Gastroesophageal sphincter (tissue), 4 donors: ENCODE measurements around the gene GIGYF1. TPM values are rescaled to one million over a fixed set of nuclear protein-coding genes. Genes with fewer than 3 reads are reported as not detected.

Experiments
- ATAC-seq: fragments of 150-250 bp; one replicate; pipeline ENCODE4 v1.9.1; 2016; ENCODE audit warnings: mild to moderate bottlenecking, moderate library complexity
- H3K27ac ChIP-seq, 4 donors: fragments of 200-600 bp; sonication (generic) in 3 of 4; 1 replicate in 3 of 4; 2 replicates in 1 of 4; pipeline ENCODE4 v1.5.1; 2016 to 2019
- H3K27me3 ChIP-seq: fragments of 200-600 bp; sonication (generic); one replicate; pipeline ENCODE4 v1.5.1; 2019
- H3K36me3 ChIP-seq, 2 donors: fragments of 200-600 bp; sonication (generic); one replicate each; pipeline ENCODE4 v1.5.1; 2019; ENCODE audit warnings: control low read depth in 1 of 2
- H3K4me1 ChIP-seq, 3 donors: fragments of 200-600 bp; sonication (generic); 1 replicate in 2 of 3; 2 replicates in 1 of 3; pipeline ENCODE4 v1.5.1; 2016 to 2019; ENCODE audit warnings: control low read depth in 2 of 3
- H3K4me3 ChIP-seq, 2 donors: fragments of 200-600 bp; sonication (generic); one replicate each; pipeline ENCODE4 v1.5.1; 2019; ENCODE audit warnings: mild to moderate bottlenecking in 1 of 2, moderate library complexity in 1 of 2
- H3K9me3 ChIP-seq, 3 donors: fragments of 200-600 bp; sonication (generic); one replicate each; pipeline ENCODE4 v1.5.1; 2017 to 2019; ENCODE audit warnings: control low read depth in 2 of 3
- CTCF ChIP-seq, 4 experiments: fragments of 200-600 bp in 2 of 4; fragments of 450-650 bp in 2 of 4; sonication (generic) in 1 of 4; IDR thresholded peaks; one replicate each; pipeline ENCODE4 v1.5.1; 2017 to 2019; ENCODE audit warnings: antibody characterized with exemption in 4 of 4, mild to moderate bottlenecking in 2 of 4, moderate library complexity in 2 of 4
- EP300 ChIP-seq: sonication (generic); formaldehyde crosslinking; IDR thresholded peaks from one replicate; pipeline ENCODE4 v1.6.1; 2017; ENCODE audit warnings: antibody characterized with exemption, mild to moderate bottlenecking
- POLR2A ChIP-seq, 2 donors: fragments of 450-650 bp; IDR thresholded peaks; one replicate each; pipeline ENCODE4 v1.6.1; 2017; ENCODE audit warnings: antibody characterized with exemption in 2 of 2, mild to moderate bottlenecking in 2 of 2, moderate library complexity in 1 of 2
- POLR2AphosphoS5 ChIP-seq: sonication (generic); formaldehyde crosslinking; IDR thresholded peaks from one replicate; pipeline ENCODE4 v1.6.1; 2017; ENCODE audit warnings: antibody characterized with exemption
- WGBS, 2 donors: methylation state at CpG; one replicate each; pipeline ENCODE4 v1.1.5; 2018; ENCODE audit warnings: low coverage in 1 of 2; 5-methylcytosine and 5-hydroxymethylcytosine counted together
- total RNA-seq, 4 donors: library from RNA; depleted of rRNA; stranded (reverse); fragments of >200 nt; gene quantifications; one replicate each; pipeline ENCODE4 v1.1.0, GENCODE V29; 2016

Gene GIGYF1
- total RNA-seq, 4 donors from 2014 or later = 20.4 to 43.3 (median 31.0) TPM

- H3K27me3 ChIP-seq = no peaks in the 10 kb centered on the region
- H3K27ac ChIP-seq = no peak overlapping the region
- no peak overlapping the region for H3K4me3 ChIP-seq
- H3K9me3 ChIP-seq = no peaks in the 10 kb centered on the region
- 76% methylated on average over 3 of the region's 18 CpGs; no CpG with 5 or more reads in 1 of the 2 donors for WGBS, 2 donors
- H3K36me3 ChIP-seq = peaks cover 0 to 97% of the 10 kb centered on the region in 2 donors
- TF ChIP-seq POLR2A (IDR thresholded peaks at IDR 0.05) = no peak
- TF ChIP-seq EP300 = no peak
- no peak for TF ChIP-seq CTCF (IDR thresholded peaks at IDR 0.05)
- TF ChIP-seq POLR2AphosphoS5 = no peak
- H3K4me1 ChIP-seq = peaks cover 0 to 48% (median 17%) of the 10 kb centered on the region in 3 donors
- ATAC-seq = no peak
Observed at GRCh38 chr7:100685049-100685605, 8.9 kb downstream of the GIGYF1 start.

- ATAC-seq = no peak
- 80% methylated on average over 1 of the region's 16 CpGs; no CpG with 5 or more reads in 1 of the 2 donors for WGBS, 2 donors
- Histone ChIP-seq H3K9me3 (no peaks in the 10 kb centered on the region), H3K27ac (no peak overlapping the region), H3K4me1 (peaks cover 0 to 48% (median 16%) of the 10 kb centered on the region in 3 donors), H3K4me3 (no peak overlapping the region), H3K27me3 (no peaks in the 10 kb centered on the region), H3K36me3 (peaks cover 0 to 98% of the 10 kb centered on the region in 2 donors)
- TF ChIP-seq EP300 = no peak
- no peak for TF ChIP-seq POLR2A (IDR thresholded peaks at IDR 0.05)
- no peak for TF ChIP-seq POLR2AphosphoS5
- no peak for TF ChIP-seq CTCF (IDR thresholded peaks at IDR 0.05)
Observed at GRCh38 chr7:100684534-100685042, 9.5 kb downstream of the GIGYF1 start.

- no peak overlapping the region for H3K27ac ChIP-seq
- no peaks in the 10 kb centered on the region for H3K27me3 ChIP-seq
- TF ChIP-seq CTCF (IDR thresholded peaks at IDR 0.05) (no peak), POLR2A (IDR thresholded peaks at IDR 0.05) (no peak), POLR2AphosphoS5 (no peak), EP300 (no peak)
- H3K36me3 ChIP-seq = peaks cover 0 to 98% of the 10 kb centered on the region in 2 donors
- no peak overlapping the region for H3K4me3 ChIP-seq
- no CpG with 5 or more reads among the region's 37 CpGs for WGBS, 2 donors
- no peak for ATAC-seq
- no peaks in the 10 kb centered on the region for H3K9me3 ChIP-seq
- peaks cover 0 to 48% (median 17%) of the 10 kb centered on the region in 3 donors for H3K4me1 ChIP-seq
Observed at GRCh38 chr7:100683659-100684533, 10.2 kb downstream of the GIGYF1 start.

GRCh38 chr7:100682991-100683658 is 10.9 kb downstream of the GIGYF1 start:
- TF ChIP-seq POLR2A (IDR thresholded peaks at IDR 0.05) (no peak), POLR2AphosphoS5 (no peak), EP300 (no peak), CTCF (IDR thresholded peaks at IDR 0.05) (no peak)
- Histone ChIP-seq H3K27me3 (no peaks in the 10 kb centered on the region), H3K4me3 (no peak overlapping the region), H3K9me3 (no peaks in the 10 kb centered on the region), H3K4me1 (peaks cover 0 to 47% (median 17%) of the 10 kb centered on the region in 3 donors), H3K27ac (peak overlapping the region in 2 of 4 donors; percentile 35 to 99), H3K36me3 (peaks cover 0 to 98% of the 10 kb centered on the region in 2 donors)
- ATAC-seq = no peak
- WGBS, 2 donors = 83% methylated on average over 13 of the region's 28 CpGs; no CpG with 5 or more reads in 1 of the 2 donors
